Erythroblast (primary cell): ENCODE results near the gene POLD1.
"Not testable (repeated sequence)": the region's sequence is repeated elsewhere in the genome, so short reads cannot be mapped to it uniquely, and the experiment has no call there.

Source experiments
- GATA1 ChIP-seq: IDR thresholded peaks from 2 replicates; pipeline ENCODE4 v1.6.1; 2011; ENCODE audit warnings: low read depth, mild to moderate bottlenecking, control low read depth, low read length, moderate library complexity
- POLR2A ChIP-seq: IDR thresholded peaks from 2 replicates; pipeline ENCODE4 v1.6.1; 2011; ENCODE audit warnings: mild to moderate bottlenecking, low read length

DNA sequence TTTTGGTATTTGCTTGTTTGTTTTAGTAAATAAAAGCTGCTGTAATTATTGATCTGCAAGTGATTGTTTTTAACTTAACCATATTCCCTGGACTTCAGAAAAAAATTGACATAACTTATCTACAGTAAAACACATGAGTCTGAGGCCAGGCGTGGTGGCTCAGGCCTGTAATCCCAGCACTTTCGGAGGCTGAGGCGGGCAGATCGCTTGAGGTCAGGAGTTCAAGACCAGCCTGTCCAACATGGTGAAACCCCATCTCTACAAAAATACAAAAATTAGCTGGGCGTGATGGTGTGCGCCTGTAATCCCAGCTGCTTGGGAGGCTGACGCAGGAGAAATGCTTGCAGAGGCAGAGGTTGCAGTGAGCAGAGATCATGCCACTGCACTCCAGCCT lies 30.7 kb upstream of the POLD1 start:
- TF ChIP-seq POLR2A, GATA1: not testable (repeated sequence)
